GM12878 (cell line): ENCODE results near the gene ACVR1. TPM values are rescaled to one million over a fixed set of nuclear protein-coding genes. Genes with fewer than 3 reads are reported as not detected.

ENCODE experiments used
- ATAC-seq: fragments of 200-7000 bp; cut with Tn5 transposase; 3 replicates; pipeline ENCODE4 v1.9.1; 2020; ENCODE audit warnings: mild to moderate bottlenecking, moderate library complexity
- BruUV-seq: library from RNA; stranded (reverse); fragments of 400-500 nt; replicated peaks from 2 replicates; lab custom pipeline; 2021; lab: Mats Ljungman, UMichigan
- CTCF ChIA-PET: fragments of 300-600 bp; sonication (Branson Sonifier 250); formaldehyde crosslinking; extraction: SDS; loops from one replicate; lab custom pipeline; 2021; ENCODE audit warnings: inconsistent platforms; lab: Yijun Ruan, JAX
- POLR2A ChIA-PET: fragments of 350-600 bp; formaldehyde crosslinking; extraction: SDS; loops from one replicate; lab custom pipeline; 2021; ENCODE audit warnings: inconsistent platforms; lab: Charles Lee
- RAD21 ChIA-PET: fragments of 300-600 bp; sonication (Branson Sonifier 250); formaldehyde crosslinking; loops from one replicate; lab custom pipeline; 2023; ENCODE audit warnings: antibody characterized with exemption; ENCODE audit not compliant: unreplicated experiment; lab: Charles Lee
- SMC1A ChIA-PET: fragments of 300-600 bp; sonication (Branson Sonifier 250); formaldehyde crosslinking; loops from one replicate; lab custom pipeline; 2023; ENCODE audit not compliant: unreplicated experiment, uncharacterized antibody; lab: Charles Lee
- DNase-seq: peaks from one replicate; pipeline ENCODE4 v3.0.0-alpha.2; 2011; ENCODE audit warnings: low read depth, low spot score
- FAIRE-seq: peaks from 3 replicates; lab custom pipeline; 2011; peaks lifted over from hg19 to GRCh38; lab: Jason Lieb, UNC
- H2AFZ ChIP-seq: 2 replicates; pipeline ENCODE4 v1.6.0; 2011; ENCODE audit warnings: low read depth, low read length, control low read depth; ENCODE audit not compliant: control insufficient read depth
- H3K27ac ChIP-seq: 2 replicates; pipeline ENCODE4 v1.5.1; 2011; ENCODE audit warnings: control low read depth; ENCODE audit not compliant: control insufficient read depth, insufficient read depth
- H3K27me3 ChIP-seq, 2 experiments: replicated peaks in 1 of 2; 2 replicates each; pipeline versions ENCODE4 v1.6.0 to v1.6.1; 2011; ENCODE audit warnings: low read length in 1 of 2; ENCODE audit not compliant: control insufficient read depth in 2 of 2, insufficient read depth in 2 of 2
- H3K36me3 ChIP-seq, 2 experiments: 2 replicates each; pipeline ENCODE4 v1.5.1; 2011; ENCODE audit warnings: low read length in 1 of 2; ENCODE audit not compliant: control insufficient read depth in 2 of 2, insufficient read depth in 2 of 2
- H3K4me1 ChIP-seq: 2 replicates; pipeline ENCODE4 v1.6.1; 2011; ENCODE audit warnings: mild to moderate bottlenecking, low read length, moderate library complexity, mixed read lengths; ENCODE audit not compliant: control insufficient read depth, insufficient read depth
- H3K4me2 ChIP-seq: 2 replicates; pipeline ENCODE4 v1.6.0; 2011; ENCODE audit warnings: control low read depth; ENCODE audit not compliant: control insufficient read depth, insufficient read depth
- H3K4me3 ChIP-seq: fragments of 200-600 bp; sonication (generic); 2 replicates; pipeline ENCODE4 v1.5.1; 2016
- H3K79me2 ChIP-seq: 2 replicates; pipeline ENCODE4 v1.6.0; 2011; ENCODE audit warnings: low read length; ENCODE audit not compliant: control insufficient read depth, insufficient read depth
- H3K9ac ChIP-seq: 2 replicates; pipeline ENCODE4 v1.8.0; 2011; ENCODE audit warnings: low read length, control low read depth, mixed read lengths; ENCODE audit not compliant: control insufficient read depth, insufficient read depth
- H3K9me3 ChIP-seq: replicated peaks from 3 replicates; pipeline ENCODE4 v1.5.1; 2011; ENCODE audit warnings: mild to moderate bottlenecking, low read length; ENCODE audit not compliant: control insufficient read depth, insufficient read depth
- H4K20me1 ChIP-seq: 2 replicates; pipeline ENCODE4 v1.6.0; 2011; ENCODE audit not compliant: control insufficient read depth, insufficient read depth
- CBFB ChIP-seq: IDR thresholded peaks from 2 replicates; pipeline ENCODE4 v1.6.1; 2016; ENCODE audit warnings: antibody characterized with exemption, low read depth
- CEBPB ChIP-seq, 2 experiments: fragments of 150-350 bp in 1 of 2; IDR thresholded peaks; 2 replicates each; pipeline ENCODE4 v1.6.1; 2012 to 2014; ENCODE audit warnings: low read depth in 2 of 2, low read length in 2 of 2, borderline replicate concordance in 1 of 2, inconsistent platforms in 1 of 2
- CREM ChIP-seq: IDR thresholded peaks from 2 replicates; pipeline ENCODE4 v1.6.1; 2014; ENCODE audit warnings: antibody characterized with exemption, low read depth
- E4F1 ChIP-seq: fragments of 450-650 bp; IDR thresholded peaks from 2 replicates; pipeline ENCODE4 v1.6.1; 2018; ENCODE audit warnings: borderline replicate concordance, mild to moderate bottlenecking; ENCODE audit not compliant: partially characterized antibody
- EED ChIP-seq: sonication (generic); IDR thresholded peaks from 2 replicates; pipeline ENCODE4 v1.6.1; 2016; ENCODE audit warnings: antibody characterized with exemption, low read depth
- EP300 ChIP-seq, 2 experiments: fragments of 150-350 bp in 1 of 2; IDR thresholded peaks; 2 replicates each; pipeline ENCODE4 v1.6.1; 2011 to 2012; ENCODE audit warnings: low read depth in 2 of 2, low read length in 2 of 2, borderline replicate concordance in 1 of 2, improper control_type of control experiment in 1 of 2, inconsistent platforms in 1 of 2; ENCODE audit not compliant: control insufficient read depth in 1 of 2
- GABPA ChIP-seq: IDR thresholded peaks from 2 replicates; pipeline ENCODE4 v1.6.1; 2014; ENCODE audit warnings: antibody characterized with exemption, low read depth, mild to moderate bottlenecking, inconsistent platforms
- HDAC6 ChIP-seq: fragments of 200-600 bp; sonication (generic); IDR thresholded peaks from one replicate; pipeline ENCODE4 v1.8.0; 2017; ENCODE audit warnings: antibody characterized with exemption; ENCODE audit not compliant: unreplicated experiment
- LARP7 ChIP-seq: fragments of 450-650 bp; IDR thresholded peaks from 2 replicates; pipeline ENCODE4 v1.6.1; 2017; ENCODE audit warnings: mild to moderate bottlenecking
- MEF2A ChIP-seq: IDR thresholded peaks from 2 replicates; pipeline ENCODE4 v1.6.1; 2011; ENCODE audit warnings: low read depth, mild to moderate bottlenecking, low read length, moderate library complexity; ENCODE audit not compliant: insufficient read depth
- MYB ChIP-seq: fragments of 150-350 bp; IDR thresholded peaks from 2 replicates; pipeline ENCODE4 v1.6.1; 2014; ENCODE audit warnings: mild to moderate bottlenecking, low read depth, low read length, borderline replicate concordance
- MYC ChIP-seq: IDR thresholded peaks from 2 replicates; pipeline ENCODE4 v1.6.1; 2011; ENCODE audit warnings: mild to moderate bottlenecking, low read length, moderate library complexity, inconsistent platforms; ENCODE audit not compliant: insufficient read depth, insufficient replicate concordance, insufficient read length, severe bottlenecking
- NR2C1 ChIP-seq: fragments of 450-650 bp; IDR thresholded peaks from 2 replicates; pipeline ENCODE4 v1.6.1; 2017; ENCODE audit warnings: antibody characterized with exemption, mild to moderate bottlenecking, moderate library complexity
- RB1 ChIP-seq: fragments of 450-650 bp; formaldehyde crosslinking; IDR thresholded peaks from 2 replicates; pipeline ENCODE4 v1.6.1; 2017; ENCODE audit warnings: mild to moderate bottlenecking, borderline replicate concordance
- RBBP5 ChIP-seq: fragments of 200-600 bp; sonication (generic); conservative IDR thresholded peaks from 2 replicates; pipeline ENCODE4 v1.6.1; 2016
- YBX1 ChIP-seq: fragments of 450-650 bp; IDR thresholded peaks from 2 replicates; pipeline ENCODE4 v1.6.1; 2016; ENCODE audit warnings: antibody characterized with exemption
- ZNF384 ChIP-seq: IDR thresholded peaks from 2 replicates; pipeline ENCODE4 v1.6.1; 2012; ENCODE audit warnings: low read depth, mild to moderate bottlenecking, low read length, improper control_type of control experiment, borderline replicate concordance
- ZNF622 ChIP-seq: fragments of 450-650 bp; IDR thresholded peaks from 2 replicates; pipeline ENCODE4 v1.6.1; 2017; ENCODE audit warnings: mild to moderate bottlenecking, inconsistent platforms
- ZZZ3 ChIP-seq: IDR thresholded peaks from 2 replicates; pipeline ENCODE4 v1.6.1; 2011; ENCODE audit warnings: low read depth; ENCODE audit not compliant: control insufficient read depth, insufficient read length
- WGBS: methylation state at CpG from one replicate; pipeline ENCODE4 v1.1.6; 2016; ENCODE audit warnings: low lambda C conversion rate; ENCODE audit not compliant: insufficient replicate concordance, insufficient coverage; ENCODE audit errors: missing lambda C conversion rate; 5-methylcytosine and 5-hydroxymethylcytosine counted together
- in situ Hi-C: fragments of 300-500 bp; cut with MboI; formaldehyde crosslinking; loops from 9 replicates; pipeline ENCODE4 v1.14.3; 2018; ENCODE audit warnings: mixed read lengths
- intact Hi-C: fragments of 100-400 bp; cut with micrococcal nuclease; formaldehyde crosslinking; loops from one replicate; pipeline ENCODE4 v1.14.2; 2022; ENCODE audit not compliant: unreplicated experiment
- polyA plus RNA-seq, 11 experiments: library from polyadenylated mRNA; depleted of rRNA in 4 of 11; unstranded in 6 of 11; stranded (reverse) in 5 of 11; fragments of >200 nt; fragmentation: Nextera tagmentation in 4 of 11; fragmentation: Illumina TruSeq in 1 of 11; extraction: Ambion mirVana in 4 of 11; extraction: Trizol in 1 of 11; gene quantifications; 1 replicate in 1 of 11; 2 replicates in 10 of 11; pipeline versions ENCODE4 v1.2.1 to v1.2.3, GENCODE V29; 2011 to 2016; ENCODE audit warnings: inconsistent platforms in 2 of 11, missing spikeins in 2 of 11, low read depth in 1 of 11
- total RNA-seq, 4 experiments: library from RNA; depleted of rRNA in 3 of 4; stranded (reverse); fragments of >200 nt in 3 of 4; fragmentation: Illumina TruSeq in 1 of 4; extraction: Trizol in 1 of 4; gene quantifications; 2 replicates each; pipeline versions ENCODE4 v1.2.1 to v1.2.3, GENCODE V29; 2013 to 2021
- TF ChIP-seq, protein P1 (sequence below): fragments of 450-650 bp; IDR thresholded peaks from 2 replicates; pipeline ENCODE4 v1.6.1; 2017; ENCODE audit warnings: borderline replicate concordance

Gene ACVR1
- total and polyA plus RNA-seq, 10 of the 15 experiments (the other 5 are each of a cell fraction or from before 2014, with no cell fraction given), result 0.06 to 0.24 (median 0.14) TPM; not detected in 4

DNA sequence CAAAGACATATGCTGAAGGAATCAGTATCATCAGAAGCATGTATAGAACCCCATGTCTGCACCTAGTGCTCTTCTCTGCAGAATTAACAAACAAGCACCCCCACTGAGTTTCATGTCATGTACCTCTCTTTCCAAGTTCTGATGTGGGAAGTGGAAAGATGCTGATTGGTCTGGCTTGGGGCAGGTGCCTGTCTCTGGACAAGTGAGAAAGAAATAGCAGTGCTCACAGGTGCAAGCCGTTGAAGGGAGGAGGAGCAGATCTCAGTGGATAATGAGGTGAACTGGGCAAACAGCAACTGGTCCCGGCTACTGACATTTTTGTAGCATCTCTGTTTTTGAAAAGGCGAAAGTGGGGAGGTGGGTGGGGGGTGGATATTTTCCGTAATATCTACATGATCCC is 17.5 kb upstream of the ACVR1 start:
- Histone ChIP-seq H4K20me1 (no peaks in the 10 kb centered on the region), H3K27ac (no peak overlapping the region), H3K4me1 (no peaks in the 10 kb centered on the region), H3K4me3 (no peak overlapping the region), H3K79me2 (no peaks in the 10 kb centered on the region), H3K9ac (no peak overlapping the region), H2AFZ (no peak overlapping the region), H3K4me2 (no peak overlapping the region), H3K36me3 (no peaks in the 10 kb centered on the region), H3K9me3 (no peaks in the 10 kb centered on the region), H3K27me3 (no peaks in the 10 kb centered on the region; a peak in 1 of 4 replicates)
- ChIA-PET CTCF (no interaction called here), POLR2A (no interaction called here), RAD21 (no interaction called here), SMC1A (no interaction called here)
- intact Hi-C loops, result no loop called here
- DNase-seq, result no peak
- ATAC-seq, result no peak
- WGBS, result 20% methylated on average over 4 of the region's 4 CpGs
- in situ Hi-C loops, result no loop called here
- TF ChIP-seq E4F1, result no peak
- TF ChIP-seq CBFB, result no peak
- no peak for TF ChIP-seq CEBPB (IDR thresholded peaks at IDR 0.05; ENCODE audit: borderline replicate concordance in 1 of 2, low read depth in 2 of 2, low read length in 2 of 2)
- TF ChIP-seq MEF2A, result no peak
- TF ChIP-seq RB1, result no peak
- TF ChIP-seq MYC, result no peak
- TF ChIP-seq GABPA, result no peak
- no peak for TF ChIP-seq EED
- TF ChIP-seq, protein P1, sequence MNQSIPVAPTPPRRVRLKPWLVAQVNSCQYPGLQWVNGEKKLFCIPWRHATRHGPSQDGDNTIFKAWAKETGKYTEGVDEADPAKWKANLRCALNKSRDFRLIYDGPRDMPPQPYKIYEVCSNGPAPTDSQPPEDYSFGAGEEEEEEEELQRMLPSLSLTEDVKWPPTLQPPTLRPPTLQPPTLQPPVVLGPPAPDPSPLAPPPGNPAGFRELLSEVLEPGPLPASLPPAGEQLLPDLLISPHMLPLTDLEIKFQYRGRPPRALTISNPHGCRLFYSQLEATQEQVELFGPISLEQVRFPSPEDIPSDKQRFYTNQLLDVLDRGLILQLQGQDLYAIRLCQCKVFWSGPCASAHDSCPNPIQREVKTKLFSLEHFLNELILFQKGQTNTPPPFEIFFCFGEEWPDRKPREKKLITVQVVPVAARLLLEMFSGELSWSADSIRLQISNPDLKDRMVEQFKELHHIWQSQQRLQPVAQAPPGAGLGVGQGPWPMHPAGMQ, result no peak
- no peak for TF ChIP-seq MYB
- no peak for TF ChIP-seq HDAC6
- TF ChIP-seq LARP7, result no peak
- TF ChIP-seq RBBP5, result no peak
- TF ChIP-seq CREM, result no peak
- no peak for TF ChIP-seq ZNF622
- no peak for TF ChIP-seq EP300 (IDR thresholded peaks at IDR 0.05; ENCODE audit: borderline replicate concordance in 1 of 2, control insufficient read depth in 1 of 2, low read depth in 2 of 2, low read length in 2 of 2)
- TF ChIP-seq ZNF384, result no peak
- TF ChIP-seq ZZZ3, result no peak
- no peak for TF ChIP-seq YBX1
- no peak for TF ChIP-seq NR2C1
- no TSS peak for BruUV-seq
- no peak for FAIRE-seq
